Stimulated activated CD8-positive, alpha-beta memory T cell treated with anti-CD3 and anti-CD28 coated beads, Interleukin-2, amount 100 ng/mL, for 48 hours (primary cell): ENCODE measurements around the gene PPP1R1B.

Source experiments
- DNase-seq, 2 donors: peaks; one replicate each; pipeline ENCODE4 v3.0.0-alpha.2; 2020; ENCODE audit warnings: low read depth in 2 of 2

The PPP1R1B gene

GRCh38 chr17:39615434-39615833 lies 11.3 kb upstream of the PPP1R1B start:
- DNase-seq: no peak

GRCh38 chr17:39617100-39617445 lies 9.7 kb upstream of the PPP1R1B start:
- no peak for DNase-seq

GRCh38 chr17:39617446-39618245 lies 9.1 kb upstream of the PPP1R1B start:
- no peak for DNase-seq

GRCh38 chr17:39618246-39618913 lies 8.4 kb upstream of the PPP1R1B start:
- no peak for DNase-seq

GRCh38 chr17:39618956-39619785 lies 7.6 kb upstream of the PPP1R1B start:
- DNase-seq: no peak

- no peak for DNase-seq
These were observed 7.0 kb upstream of the PPP1R1B start for GRCh38 chr17:39619786-39620101.

- peak; percentile 73 to 84 for DNase-seq
These were observed 5.0 kb upstream of the PPP1R1B start for GRCh38 chr17:39621523-39622379.

GRCh38 chr17:39622380-39623006 lies 4.3 kb upstream of the PPP1R1B start:
- peak in 1 of 2 donors; percentile 18 for DNase-seq

- DNase-seq: peak; percentile 80 to 86
These were observed 3.3 kb upstream of the PPP1R1B start for GRCh38 chr17:39623356-39623950.

- no peak for DNase-seq
These were observed 2.4 kb upstream of the PPP1R1B start for GRCh38 chr17:39624313-39624712.

- DNase-seq: no peak
These were observed 1.5 kb upstream of the PPP1R1B start for GRCh38 chr17:39625198-39625785.

GRCh38 chr17:39627047-39627711 lies 427 bp downstream of the PPP1R1B start:
- DNase-seq: no peak

- no peak for DNase-seq
These were observed 1.2 kb downstream of the PPP1R1B start for GRCh38 chr17:39627712-39628516.

GRCh38 chr17:39628655-39629493 lies 2.1 kb downstream of the PPP1R1B start:
- DNase-seq: no peak

- DNase-seq: no peak
These were observed 2.7 kb downstream of the PPP1R1B start for GRCh38 chr17:39629494-39629880.

- DNase-seq: no peak
These were observed 3.1 kb downstream of the PPP1R1B start for GRCh38 chr17:39629898-39630297.

GRCh38 chr17:39631403-39631802 lies 4.7 kb downstream of the PPP1R1B start:
- no peak for DNase-seq
